ENCODE measurements around the gene TMEFF2.
"Not testable (repeated sequence)": the region's sequence is repeated elsewhere in the genome, so short reads cannot be mapped to it uniquely, and the experiment has no call there.

DNA sequence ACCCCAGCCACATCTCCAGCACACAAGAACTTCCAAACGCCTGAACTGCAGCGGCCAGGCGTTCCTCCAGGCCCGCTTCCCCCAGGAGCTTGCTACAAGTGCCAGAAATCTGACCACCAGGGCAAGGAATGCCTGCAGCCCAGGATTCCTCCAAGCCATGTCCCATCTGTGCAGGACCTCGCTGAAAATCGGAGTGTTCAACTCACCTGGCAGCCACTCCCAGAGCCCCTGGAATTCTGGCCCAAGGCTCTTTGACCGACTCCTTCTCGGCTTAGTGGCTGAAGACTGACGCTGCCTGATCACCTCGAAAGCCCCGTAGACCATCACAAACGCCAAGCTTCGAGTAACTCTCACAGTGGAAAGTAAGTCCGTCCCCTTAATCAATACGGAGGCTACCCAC is 62.1 kb downstream of the TMEFF2 start:
- TF ChIP-seq ZBTB7A (tag by site-specific recombination; IDR thresholded peaks at IDR 0.05; ENCODE audit: low read depth); ZNF274 (IDR thresholded peaks at IDR 0.05; ENCODE audit: low read length); ZNF274 (tag by site-specific recombination; IDR thresholded peaks at IDR 0.05; ENCODE audit: borderline replicate concordance); KLF10 (tag by site-specific recombination; IDR thresholded peaks at IDR 0.05); SP2 (tag by site-specific recombination; IDR thresholded peaks at IDR 0.05); ZBTB20 (tag by site-specific recombination; IDR thresholded peaks at IDR 0.05): not testable (repeated sequence)
- TF ChIP-seq, protein P1, sequence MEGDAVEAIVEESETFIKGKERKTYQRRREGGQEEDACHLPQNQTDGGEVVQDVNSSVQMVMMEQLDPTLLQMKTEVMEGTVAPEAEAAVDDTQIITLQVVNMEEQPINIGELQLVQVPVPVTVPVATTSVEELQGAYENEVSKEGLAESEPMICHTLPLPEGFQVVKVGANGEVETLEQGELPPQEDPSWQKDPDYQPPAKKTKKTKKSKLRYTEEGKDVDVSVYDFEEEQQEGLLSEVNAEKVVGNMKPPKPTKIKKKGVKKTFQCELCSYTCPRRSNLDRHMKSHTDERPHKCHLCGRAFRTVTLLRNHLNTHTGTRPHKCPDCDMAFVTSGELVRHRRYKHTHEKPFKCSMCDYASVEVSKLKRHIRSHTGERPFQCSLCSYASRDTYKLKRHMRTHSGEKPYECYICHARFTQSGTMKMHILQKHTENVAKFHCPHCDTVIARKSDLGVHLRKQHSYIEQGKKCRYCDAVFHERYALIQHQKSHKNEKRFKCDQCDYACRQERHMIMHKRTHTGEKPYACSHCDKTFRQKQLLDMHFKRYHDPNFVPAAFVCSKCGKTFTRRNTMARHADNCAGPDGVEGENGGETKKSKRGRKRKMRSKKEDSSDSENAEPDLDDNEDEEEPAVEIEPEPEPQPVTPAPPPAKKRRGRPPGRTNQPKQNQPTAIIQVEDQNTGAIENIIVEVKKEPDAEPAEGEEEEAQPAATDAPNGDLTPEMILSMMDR (tag by site-specific recombination; IDR thresholded peaks at IDR 0.05), result not testable (repeated sequence)

All from HEK293 (cell line).